ENCODE data around the gene PDIA4.
"Not testable (repeated sequence)": the region's sequence is repeated elsewhere in the genome, so short reads cannot be mapped to it uniquely, and the experiment has no call there.

The PDIA4 gene

GRCh38 chr7:149016876-149017275 is 11.4 kb downstream of the PDIA4 start:
- H3K9me3 ChIP-seq (ENCODE audit: control insufficient read depth, low read length), result no peaks in the 10 kb centered on the region
- no peaks in the 10 kb centered on the region for H3K4me1 ChIP-seq (ENCODE audit: control insufficient read depth, insufficient read depth, low read length, poor library complexity, severe bottlenecking)
- H3K4me3 ChIP-seq (ENCODE audit: insufficient read depth, low read depth, low read length, poor library complexity, severe bottlenecking), result no peak overlapping the region
- no peaks in the 10 kb centered on the region for H3K27me3 ChIP-seq (replicated peaks; ENCODE audit: control insufficient read depth, insufficient read depth, low read length, poor library complexity, severe bottlenecking)
- H3K36me3 ChIP-seq (ENCODE audit: control insufficient read depth, insufficient read depth, low read length), result peaks cover 59% of the 10 kb centered on the region
- no peak for DNase-seq
- no peak overlapping the region for H3K27ac ChIP-seq (ENCODE audit: insufficient read depth, low read length, poor library complexity, severe bottlenecking)

- Histone ChIP-seq H3K36me3 (ENCODE audit: control insufficient read depth, insufficient read depth, low read length) (peaks cover 76% of the 10 kb centered on the region), H3K27ac (ENCODE audit: insufficient read depth, low read length, poor library complexity, severe bottlenecking) (no peak overlapping the region)
Measured at GRCh38 chr7:149014309-149014708, 14.0 kb downstream of the PDIA4 start.

DNA sequence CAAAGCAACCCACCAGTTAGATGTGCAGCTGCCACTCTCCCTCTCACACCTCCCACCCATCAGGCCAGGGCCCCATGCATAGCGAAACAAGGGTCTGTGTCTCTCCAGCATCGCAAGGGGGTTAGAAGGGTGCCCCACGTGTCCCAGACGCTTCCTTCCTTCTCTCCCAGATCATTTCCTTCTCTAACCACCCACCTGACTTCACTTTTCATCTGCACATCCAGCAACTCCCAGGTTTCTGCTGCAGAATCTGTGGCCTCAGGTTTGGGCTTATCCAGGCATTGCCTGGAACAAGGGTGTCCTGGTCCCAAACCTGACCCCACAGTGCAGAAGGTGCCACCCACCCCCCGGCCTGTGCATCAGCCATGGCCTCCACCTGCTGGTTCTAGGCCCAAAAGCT is 14.4 kb downstream of the PDIA4 start:
- Histone ChIP-seq H3K9me3 (ENCODE audit: control insufficient read depth, low read length) (no peaks in the 10 kb centered on the region), H3K27ac (ENCODE audit: insufficient read depth, low read length, poor library complexity, severe bottlenecking) (no peak overlapping the region), H3K4me3 (ENCODE audit: insufficient read depth, low read depth, low read length, poor library complexity, severe bottlenecking) (no peak overlapping the region), H3K36me3 (ENCODE audit: control insufficient read depth, insufficient read depth, low read length) (peaks cover 78% of the 10 kb centered on the region), H3K27me3 (replicated peaks; ENCODE audit: control insufficient read depth, insufficient read depth, low read length, poor library complexity, severe bottlenecking) (no peaks in the 10 kb centered on the region), H3K4me1 (ENCODE audit: control insufficient read depth, insufficient read depth, low read length, poor library complexity, severe bottlenecking) (no peaks in the 10 kb centered on the region)
- DNase-seq, result no peak

More at GRCh38 chr7:149014309-149014708, 14.0 kb downstream of the PDIA4 start:
- no peak for DNase-seq
- no peaks in the 10 kb centered on the region for H3K27me3 ChIP-seq (replicated peaks; ENCODE audit: control insufficient read depth, insufficient read depth, low read length, poor library complexity, severe bottlenecking)
- no peaks in the 10 kb centered on the region for H3K4me1 ChIP-seq (ENCODE audit: control insufficient read depth, insufficient read depth, low read length, poor library complexity, severe bottlenecking)
- no peak overlapping the region for H3K4me3 ChIP-seq (ENCODE audit: insufficient read depth, low read depth, low read length, poor library complexity, severe bottlenecking)
- no peaks in the 10 kb centered on the region for H3K9me3 ChIP-seq (ENCODE audit: control insufficient read depth, low read length)

DNA sequence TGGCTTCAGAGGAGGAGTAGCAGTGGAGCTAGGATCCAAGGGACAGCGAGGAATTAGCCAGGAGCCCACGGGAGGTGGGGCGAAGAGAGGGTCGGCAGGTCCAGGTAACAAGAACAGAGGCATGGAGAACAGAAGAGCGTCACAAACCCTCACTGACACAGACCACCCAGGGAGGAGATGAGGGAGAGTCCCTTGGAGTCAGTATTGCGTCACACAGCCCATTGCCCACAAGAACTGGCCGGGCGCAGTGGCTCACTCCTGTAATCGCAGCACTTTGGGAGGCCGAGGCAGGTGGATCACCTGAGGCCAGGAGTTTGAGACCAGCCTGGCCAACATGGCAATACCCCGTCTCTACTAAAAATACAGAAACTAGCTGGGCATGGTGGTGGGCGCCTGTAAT is 15.6 kb downstream of the PDIA4 start:
- H3K27ac ChIP-seq (ENCODE audit: insufficient read depth, low read length, poor library complexity, severe bottlenecking); DNase-seq; H3K4me3 ChIP-seq (ENCODE audit: insufficient read depth, low read depth, low read length, poor library complexity, severe bottlenecking); H3K4me1 ChIP-seq (ENCODE audit: control insufficient read depth, insufficient read depth, low read length, poor library complexity, severe bottlenecking); H3K9me3 ChIP-seq (ENCODE audit: control insufficient read depth, low read length); H3K27me3 ChIP-seq (replicated peaks; ENCODE audit: control insufficient read depth, insufficient read depth, low read length, poor library complexity, severe bottlenecking): not testable (repeated sequence)
- peaks cover 78% of the 10 kb centered on the region for H3K36me3 ChIP-seq (ENCODE audit: control insufficient read depth, insufficient read depth, low read length)

DNA sequence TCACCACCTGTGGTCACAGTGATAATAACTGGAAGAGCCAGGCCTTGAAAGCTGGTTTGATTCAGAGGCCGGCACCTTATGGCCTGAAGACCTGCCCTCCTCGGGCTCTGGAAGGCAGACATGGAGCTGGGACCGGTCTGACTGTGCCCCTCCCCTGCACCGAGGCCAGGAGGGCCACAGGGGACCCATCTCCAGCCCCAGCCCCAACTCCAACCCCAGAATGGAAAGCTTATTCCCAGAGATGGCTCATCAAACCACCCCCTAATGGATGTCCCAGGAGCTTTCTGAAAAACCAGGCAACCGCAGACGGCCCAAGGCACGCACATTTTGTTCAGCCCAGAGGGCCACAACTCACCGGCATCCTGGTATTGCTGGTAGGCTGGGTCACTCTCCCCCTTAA is 16.8 kb downstream of the PDIA4 start:
- Histone ChIP-seq H3K27me3 (replicated peaks; ENCODE audit: control insufficient read depth, insufficient read depth, low read length, poor library complexity, severe bottlenecking) (no peaks in the 10 kb centered on the region), H3K4me3 (ENCODE audit: insufficient read depth, low read depth, low read length, poor library complexity, severe bottlenecking) (no peak overlapping the region), H3K27ac (ENCODE audit: insufficient read depth, low read length, poor library complexity, severe bottlenecking) (no peak overlapping the region), H3K4me1 (ENCODE audit: control insufficient read depth, insufficient read depth, low read length, poor library complexity, severe bottlenecking) (no peaks in the 10 kb centered on the region), H3K9me3 (ENCODE audit: control insufficient read depth, low read length) (no peaks in the 10 kb centered on the region), H3K36me3 (ENCODE audit: control insufficient read depth, insufficient read depth, low read length) (peaks cover 85% of the 10 kb centered on the region)
- DNase-seq, result no peak

- Histone ChIP-seq H3K4me3 (ENCODE audit: insufficient read depth, low read depth, low read length, poor library complexity, severe bottlenecking) (no peak overlapping the region), H3K27ac (ENCODE audit: insufficient read depth, low read length, poor library complexity, severe bottlenecking) (no peak overlapping the region), H3K27me3 (replicated peaks; ENCODE audit: control insufficient read depth, insufficient read depth, low read length, poor library complexity, severe bottlenecking) (no peaks in the 10 kb centered on the region), H3K9me3 (ENCODE audit: control insufficient read depth, low read length) (no peaks in the 10 kb centered on the region), H3K4me1 (ENCODE audit: control insufficient read depth, insufficient read depth, low read length, poor library complexity, severe bottlenecking) (no peaks in the 10 kb centered on the region), H3K36me3 (ENCODE audit: control insufficient read depth, insufficient read depth, low read length) (peaks cover 77% of the 10 kb centered on the region)
- no peak for DNase-seq
Measured at GRCh38 chr7:149010451-149010850, 17.9 kb downstream of the PDIA4 start.

DNA sequence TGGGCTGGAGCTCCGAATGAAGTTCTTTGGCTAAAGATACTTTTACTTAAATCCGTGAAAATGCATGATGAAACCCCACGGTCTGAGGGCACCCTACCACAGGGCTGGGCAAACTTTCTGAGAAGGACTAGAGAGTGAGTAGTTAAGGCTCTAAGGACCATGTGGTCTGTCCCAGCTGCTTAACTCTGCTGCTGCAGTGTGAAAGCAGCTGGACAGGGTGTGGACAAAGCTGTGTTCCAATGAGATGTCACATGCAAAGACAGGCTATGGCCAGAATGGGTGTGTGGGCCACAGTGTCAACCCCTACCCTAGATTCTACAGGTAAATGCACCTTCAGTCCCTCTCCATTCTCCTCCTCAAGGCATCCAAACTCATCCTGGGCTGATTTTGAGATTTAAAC is 18.8 kb downstream of the PDIA4 start:
- no peak overlapping the region for H3K4me3 ChIP-seq (ENCODE audit: insufficient read depth, low read depth, low read length, poor library complexity, severe bottlenecking)
- no peaks in the 10 kb centered on the region for H3K4me1 ChIP-seq (ENCODE audit: control insufficient read depth, insufficient read depth, low read length, poor library complexity, severe bottlenecking)
- DNase-seq, result no peak
- peaks cover 72% of the 10 kb centered on the region for H3K36me3 ChIP-seq (ENCODE audit: control insufficient read depth, insufficient read depth, low read length)
- no peaks in the 10 kb centered on the region for H3K27me3 ChIP-seq (replicated peaks; ENCODE audit: control insufficient read depth, insufficient read depth, low read length, poor library complexity, severe bottlenecking)
- H3K27ac ChIP-seq (ENCODE audit: insufficient read depth, low read length, poor library complexity, severe bottlenecking), result no peak overlapping the region
- no peaks in the 10 kb centered on the region for H3K9me3 ChIP-seq (ENCODE audit: control insufficient read depth, low read length)

GRCh38 chr7:149007611-149008010 is 20.7 kb downstream of the PDIA4 start:
- H3K9me3 ChIP-seq (ENCODE audit: control insufficient read depth, low read length), result no peaks in the 10 kb centered on the region
- H3K4me1 ChIP-seq (ENCODE audit: control insufficient read depth, insufficient read depth, low read length, poor library complexity, severe bottlenecking), result no peaks in the 10 kb centered on the region
- H3K4me3 ChIP-seq (ENCODE audit: insufficient read depth, low read depth, low read length, poor library complexity, severe bottlenecking), result no peak overlapping the region
- no peak for DNase-seq
- no peaks in the 10 kb centered on the region for H3K27me3 ChIP-seq (replicated peaks; ENCODE audit: control insufficient read depth, insufficient read depth, low read length, poor library complexity, severe bottlenecking)
- H3K36me3 ChIP-seq (ENCODE audit: control insufficient read depth, insufficient read depth, low read length), result peaks cover 72% of the 10 kb centered on the region
- no peak overlapping the region for H3K27ac ChIP-seq (ENCODE audit: insufficient read depth, low read length, poor library complexity, severe bottlenecking)

- Histone ChIP-seq H3K36me3 (ENCODE audit: control insufficient read depth, insufficient read depth, low read length) (peaks cover 68% of the 10 kb centered on the region), H3K27me3 (replicated peaks; ENCODE audit: control insufficient read depth, insufficient read depth, low read length, poor library complexity, severe bottlenecking) (no peaks in the 10 kb centered on the region), H3K9me3 (ENCODE audit: control insufficient read depth, low read length) (no peaks in the 10 kb centered on the region), H3K27ac (ENCODE audit: insufficient read depth, low read length, poor library complexity, severe bottlenecking) (no peak overlapping the region), H3K4me3 (ENCODE audit: insufficient read depth, low read depth, low read length, poor library complexity, severe bottlenecking) (no peak overlapping the region), H3K4me1 (ENCODE audit: control insufficient read depth, insufficient read depth, low read length, poor library complexity, severe bottlenecking) (no peaks in the 10 kb centered on the region)
- DNase-seq, result no peak
Measured at GRCh38 chr7:149007146-149007545, 21.2 kb downstream of the PDIA4 start.

GRCh38 chr7:149006345-149006725 is 22.0 kb downstream of the PDIA4 start:
- Histone ChIP-seq H3K27ac (ENCODE audit: insufficient read depth, low read length, poor library complexity, severe bottlenecking) (no peak overlapping the region), H3K27me3 (replicated peaks; ENCODE audit: control insufficient read depth, insufficient read depth, low read length, poor library complexity, severe bottlenecking) (no peaks in the 10 kb centered on the region), H3K36me3 (ENCODE audit: control insufficient read depth, insufficient read depth, low read length) (peaks cover 60% of the 10 kb centered on the region), H3K9me3 (ENCODE audit: control insufficient read depth, low read length) (no peaks in the 10 kb centered on the region), H3K4me1 (ENCODE audit: control insufficient read depth, insufficient read depth, low read length, poor library complexity, severe bottlenecking) (no peaks in the 10 kb centered on the region), H3K4me3 (ENCODE audit: insufficient read depth, low read depth, low read length, poor library complexity, severe bottlenecking) (no peak overlapping the region)
- no peak for DNase-seq
